Esophagus squamous epithelium (tissue), 5 donors: ENCODE measurements around the gene ELMO2. TPM values are rescaled to one million over a fixed set of nuclear protein-coding genes. Genes with fewer than 3 reads are reported as not detected.

Experiments
- DNase-seq: peaks from one replicate; lab custom pipeline; 2025; lab: John Stamatoyannopoulos, UW
- H3K27ac ChIP-seq, 4 donors: fragments of 200-600 bp; sonication (generic); one replicate each; pipeline ENCODE4 v1.5.1; 2016 to 2019; ENCODE audit warnings: mild to moderate bottlenecking in 1 of 4
- H3K27me3 ChIP-seq, 4 donors: fragments of 200-600 bp; sonication (generic); 1 replicate in 3 of 4; 2 replicates in 1 of 4; pipeline versions ENCODE4 v1.5.1 to v1.6.0; 2017 to 2021; ENCODE audit warnings: antibody characterized with exemption in 1 of 4
- H3K36me3 ChIP-seq, 3 donors: fragments of 200-600 bp; sonication (generic); one replicate each; pipeline ENCODE4 v1.5.1; 2016 to 2019
- H3K4me1 ChIP-seq, 3 donors: fragments of 200-600 bp; sonication (generic); one replicate each; pipeline ENCODE4 v1.5.1; 2017 to 2019
- H3K4me3 ChIP-seq, 4 donors: fragments of 200-600 bp; sonication (generic); 1 replicate in 3 of 4; 2 replicates in 1 of 4; pipeline ENCODE4 v1.5.1; 2016 to 2019; ENCODE audit warnings: mild to moderate bottlenecking in 2 of 4, moderate library complexity in 1 of 4
- H3K9me3 ChIP-seq, 3 donors: fragments of 200-600 bp; sonication (generic); one replicate each; pipeline ENCODE4 v1.5.1; 2016 to 2019
- POLR2A ChIP-seq, 4 donors: fragments of 450-650 bp; IDR thresholded peaks; one replicate each; pipeline ENCODE4 v1.6.1; 2017; ENCODE audit warnings: antibody characterized with exemption in 4 of 4, mild to moderate bottlenecking in 4 of 4, moderate library complexity in 3 of 4
- WGBS, 2 donors: methylation state at CpG; one replicate each; pipeline ENCODE4 v1.1.5; 2018; 5-methylcytosine and 5-hydroxymethylcytosine counted together
- intact Hi-C: fragments of 100-400 bp; cut with DNase I; formaldehyde crosslinking; loops from one replicate; pipeline ENCODE4 v1.15.0; 2022
- total RNA-seq, 4 donors: library from RNA; depleted of rRNA; stranded (reverse); fragments of >200 nt; gene quantifications; one replicate each; pipeline ENCODE4 v1.1.0, GENCODE V29; 2016
- TF ChIP-seq, protein P1 (sequence below), 6 experiments: fragments of 450-650 bp in 4 of 6; fragments of 200-600 bp in 2 of 6; sonication (generic) in 2 of 6; IDR thresholded peaks; one replicate each; pipeline ENCODE4 v1.5.1; 2016 to 2019; ENCODE audit warnings: antibody characterized with exemption in 6 of 6, mild to moderate bottlenecking in 4 of 6, moderate library complexity in 4 of 6
- donor health status: DM: yes; HTN: yes; CAD: no.

Gene ELMO2
- total RNA-seq, 4 donors from 2014 or later = 27.5 to 38.0 (median 37.0) TPM

- H3K9me3 ChIP-seq = no peaks in the 10 kb centered on the region
- no peak for TF ChIP-seq POLR2A (IDR thresholded peaks at IDR 0.05)
- TF ChIP-seq, protein P1, sequence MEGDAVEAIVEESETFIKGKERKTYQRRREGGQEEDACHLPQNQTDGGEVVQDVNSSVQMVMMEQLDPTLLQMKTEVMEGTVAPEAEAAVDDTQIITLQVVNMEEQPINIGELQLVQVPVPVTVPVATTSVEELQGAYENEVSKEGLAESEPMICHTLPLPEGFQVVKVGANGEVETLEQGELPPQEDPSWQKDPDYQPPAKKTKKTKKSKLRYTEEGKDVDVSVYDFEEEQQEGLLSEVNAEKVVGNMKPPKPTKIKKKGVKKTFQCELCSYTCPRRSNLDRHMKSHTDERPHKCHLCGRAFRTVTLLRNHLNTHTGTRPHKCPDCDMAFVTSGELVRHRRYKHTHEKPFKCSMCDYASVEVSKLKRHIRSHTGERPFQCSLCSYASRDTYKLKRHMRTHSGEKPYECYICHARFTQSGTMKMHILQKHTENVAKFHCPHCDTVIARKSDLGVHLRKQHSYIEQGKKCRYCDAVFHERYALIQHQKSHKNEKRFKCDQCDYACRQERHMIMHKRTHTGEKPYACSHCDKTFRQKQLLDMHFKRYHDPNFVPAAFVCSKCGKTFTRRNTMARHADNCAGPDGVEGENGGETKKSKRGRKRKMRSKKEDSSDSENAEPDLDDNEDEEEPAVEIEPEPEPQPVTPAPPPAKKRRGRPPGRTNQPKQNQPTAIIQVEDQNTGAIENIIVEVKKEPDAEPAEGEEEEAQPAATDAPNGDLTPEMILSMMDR (IDR thresholded peaks at IDR 0.05) = no peak
- no peak overlapping the region for H3K4me3 ChIP-seq
- peaks cover 0 to 36% (median 4%) of the 10 kb centered on the region in 3 donors for H3K4me1 ChIP-seq
- WGBS, 2 donors = 51 to 63% methylated on average over 3 to 4 of the region's 8 CpGs
- intact Hi-C loops = no loop called here
- DNase-seq = no peak
- no peaks in the 10 kb centered on the region for H3K36me3 ChIP-seq
- H3K27me3 ChIP-seq = peaks cover 0 to 96% (median 5%) of the 10 kb centered on the region in 4 donors
- H3K27ac ChIP-seq = no peak overlapping the region
Observed at GRCh38 chr20:46333161-46333991, 73.0 kb downstream of the ELMO2 start.

- no peaks in the 10 kb centered on the region for H3K9me3 ChIP-seq
- H3K27ac ChIP-seq = no peak overlapping the region
- no peaks in the 10 kb centered on the region for H3K36me3 ChIP-seq
- intact Hi-C loops = no loop called here
- H3K27me3 ChIP-seq = peaks cover 0 to 97% (median 5%) of the 10 kb centered on the region in 4 donors
- TF ChIP-seq, protein P1 (IDR thresholded peaks at IDR 0.05) = no peak
- TF ChIP-seq POLR2A (IDR thresholded peaks at IDR 0.05) = no peak
- WGBS, 2 donors = 14 to 38% methylated on average over 6 to 7 of the region's 12 CpGs
- H3K4me3 ChIP-seq = no peak overlapping the region
- H3K4me1 ChIP-seq = peaks cover 0 to 36% (median 4%) of the 10 kb centered on the region in 3 donors
- DNase-seq = no peak
Observed at GRCh38 chr20:46332373-46333160, 73.8 kb downstream of the ELMO2 start.

DNA sequence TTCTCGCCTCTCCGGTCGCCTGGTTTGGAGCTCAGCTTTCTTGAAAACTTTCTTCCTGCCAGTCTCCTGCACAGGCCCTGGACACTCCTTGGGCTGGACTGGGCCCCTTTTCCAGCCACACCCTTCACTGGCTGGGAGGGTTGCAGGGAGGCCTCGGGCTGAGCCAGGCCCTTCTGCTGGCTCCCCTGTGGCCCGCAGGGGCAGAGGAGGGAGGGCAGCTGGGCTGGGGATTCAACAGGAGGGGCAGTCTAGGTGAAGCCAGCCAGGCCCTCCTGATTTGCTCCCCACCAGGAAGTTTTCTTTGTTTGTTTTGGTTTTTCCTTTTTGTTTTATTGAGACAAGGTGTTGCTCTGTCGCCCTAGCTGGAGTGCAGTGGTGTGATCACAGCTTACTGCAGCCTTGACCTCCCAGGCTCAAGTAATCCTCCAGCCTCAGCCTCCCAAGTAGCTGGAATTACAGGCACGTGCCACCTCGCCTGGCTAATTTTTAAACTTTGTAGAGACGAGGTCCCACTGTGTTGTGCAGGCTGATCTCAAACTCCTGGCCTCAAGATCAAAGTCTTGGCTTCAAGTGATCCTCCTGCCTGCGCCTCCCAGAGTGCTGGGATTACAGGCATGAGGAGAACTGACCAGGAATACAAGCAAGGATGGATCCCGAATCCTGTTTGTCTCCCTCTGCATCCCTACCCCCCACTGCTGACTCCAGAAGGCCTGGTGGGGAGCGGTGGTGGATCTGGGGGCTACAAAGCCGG is 74.6 kb downstream of the ELMO2 start:
- H3K27ac ChIP-seq = no peak overlapping the region
- no peak for DNase-seq
- WGBS, 2 donors = 43 to 53% methylated on average over 3 to 13 of the region's 13 CpGs

DNA sequence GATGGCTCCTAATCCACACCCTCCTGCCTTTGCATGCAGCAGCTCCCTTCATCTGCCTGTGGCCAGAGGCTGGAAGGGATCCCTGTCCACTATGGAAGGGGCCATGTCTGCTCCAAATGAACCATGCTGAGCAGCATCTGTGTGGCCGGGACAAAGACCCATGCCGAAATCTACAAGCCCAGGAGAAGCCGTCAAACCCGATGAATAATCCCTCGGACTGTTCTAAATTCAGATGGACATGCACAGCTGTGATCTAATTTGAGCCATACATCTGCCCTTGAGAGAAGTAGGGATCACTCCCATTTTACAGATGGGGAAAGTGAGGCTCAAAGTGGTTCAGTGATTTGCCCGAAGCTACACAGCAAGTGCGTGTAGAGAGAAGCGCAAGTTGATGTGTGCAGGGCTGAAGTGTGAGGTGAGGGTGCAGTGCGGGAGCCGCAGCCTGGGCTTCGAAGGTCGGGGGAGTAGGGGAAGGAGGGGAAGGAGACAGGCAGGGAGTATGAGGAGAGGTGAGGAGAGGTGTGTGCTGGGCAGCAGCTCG is 75.5 kb downstream of the ELMO2 start:
- 81 to 86% methylated on average over 13 of the region's 13 CpGs for WGBS, 2 donors
- no peaks in the 10 kb centered on the region for H3K9me3 ChIP-seq
- no peak for DNase-seq
- no peak for TF ChIP-seq POLR2A (IDR thresholded peaks at IDR 0.05)
- TF ChIP-seq, protein P1 (IDR thresholded peaks at IDR 0.05) = no peak
- H3K27ac ChIP-seq = no peak overlapping the region
- no peaks in the 10 kb centered on the region for H3K36me3 ChIP-seq
- H3K4me3 ChIP-seq = no peak overlapping the region
- intact Hi-C loops = no loop called here
- H3K4me1 ChIP-seq = peaks cover 0 to 36% (median 4%) of the 10 kb centered on the region in 3 donors
- peaks cover 0 to 97% (median 5%) of the 10 kb centered on the region in 4 donors for H3K27me3 ChIP-seq

More for the DNA sequence above, 74.6 kb downstream of the ELMO2 start:
- H3K36me3 ChIP-seq = no peaks in the 10 kb centered on the region
- H3K4me3 ChIP-seq = no peak overlapping the region
- intact Hi-C loops = no loop called here
- peaks cover 0 to 36% (median 4%) of the 10 kb centered on the region in 3 donors for H3K4me1 ChIP-seq
- peaks cover 0 to 97% (median 5%) of the 10 kb centered on the region in 4 donors for H3K27me3 ChIP-seq
- no peaks in the 10 kb centered on the region for H3K9me3 ChIP-seq
- TF ChIP-seq POLR2A (IDR thresholded peaks at IDR 0.05) = no peak
- TF ChIP-seq, protein P1 (IDR thresholded peaks at IDR 0.05) = no peak
